Inflammatory macrophage treated with lipopolysaccharide for 4 hours (primary cell): ENCODE results near the gene PCDHGA9.
"Not testable (repeated sequence)": the region's sequence is repeated elsewhere in the genome, so short reads cannot be mapped to it uniquely, and the experiment has no call there.

ENCODE experiments used
- DNase-seq: peaks from one replicate; pipeline ENCODE4 v3.0.0-alpha.2; 2020

PCDHGA9 gene

GRCh38 chr5:141402553-141403243 is at the start of gene PCDHGA9:
PCDHGA9 (plus strand) TSS chr5:141402778; CDS start chr5:141402953, 175 bp downstream.
- peak; percentile 39 for DNase-seq

DNA sequence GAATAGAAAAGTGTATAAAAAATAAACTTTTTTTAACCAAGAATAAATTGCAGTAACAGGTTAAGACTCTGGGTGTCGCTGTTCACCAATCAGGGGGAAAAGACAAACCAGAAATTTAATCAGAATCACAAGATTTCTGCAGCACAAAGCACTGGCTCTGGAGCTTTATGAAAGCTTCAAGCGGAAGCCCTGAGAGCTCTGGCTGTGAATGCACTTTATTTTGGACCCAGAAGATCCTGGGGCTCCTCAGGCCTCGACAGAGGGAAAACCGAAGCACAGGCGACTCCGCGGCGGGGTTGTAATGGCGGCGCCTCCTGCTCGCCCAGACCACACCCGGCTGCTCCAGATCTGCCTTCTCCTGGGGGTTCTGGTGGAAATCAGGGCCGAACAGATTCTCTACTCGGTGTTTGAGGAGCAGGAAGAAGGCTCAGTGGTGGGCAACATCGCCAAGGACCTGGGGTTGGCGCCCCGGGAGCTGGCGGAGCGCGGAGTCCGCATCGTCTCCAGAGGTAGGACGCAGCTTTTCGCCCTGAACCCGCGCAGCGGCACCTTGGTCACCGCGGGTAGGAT is 47.6 kb upstream of the PCDHGA9 start, which contains the start of gene PCDHGA4:
PCDHGA4 (plus strand) TSS at position 122 of the 570 bp plus-strand sequence; CDS start at position 209, 87 bp downstream.
- no peak for DNase-seq

DNA sequence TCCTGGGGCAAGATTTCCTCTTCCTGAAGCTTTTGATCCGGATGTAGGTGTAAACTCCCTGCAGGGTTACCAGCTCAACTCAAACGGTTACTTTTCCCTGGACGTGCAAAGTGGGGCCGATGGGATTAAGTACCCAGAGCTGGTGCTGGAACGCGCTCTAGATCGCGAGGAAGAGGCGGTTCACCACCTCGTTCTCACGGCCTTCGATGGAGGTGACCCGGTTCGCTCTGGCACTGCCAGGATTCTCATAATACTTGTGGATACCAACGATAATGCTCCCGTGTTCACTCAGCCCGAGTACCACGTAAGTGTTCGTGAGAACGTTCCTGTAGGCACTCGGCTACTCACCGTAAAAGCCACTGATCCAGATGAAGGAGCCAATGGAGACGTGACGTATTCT is 46.9 kb upstream of the PCDHGA9 start:
- DNase-seq = no peak

GRCh38 chr5:141356133-141356532 is 46.4 kb upstream of the PCDHGA9 start:
- DNase-seq = no peak

- DNase-seq = no peak
Measured at GRCh38 chr5:141356950-141357349, 45.6 kb upstream of the PCDHGA9 start.

DNA sequence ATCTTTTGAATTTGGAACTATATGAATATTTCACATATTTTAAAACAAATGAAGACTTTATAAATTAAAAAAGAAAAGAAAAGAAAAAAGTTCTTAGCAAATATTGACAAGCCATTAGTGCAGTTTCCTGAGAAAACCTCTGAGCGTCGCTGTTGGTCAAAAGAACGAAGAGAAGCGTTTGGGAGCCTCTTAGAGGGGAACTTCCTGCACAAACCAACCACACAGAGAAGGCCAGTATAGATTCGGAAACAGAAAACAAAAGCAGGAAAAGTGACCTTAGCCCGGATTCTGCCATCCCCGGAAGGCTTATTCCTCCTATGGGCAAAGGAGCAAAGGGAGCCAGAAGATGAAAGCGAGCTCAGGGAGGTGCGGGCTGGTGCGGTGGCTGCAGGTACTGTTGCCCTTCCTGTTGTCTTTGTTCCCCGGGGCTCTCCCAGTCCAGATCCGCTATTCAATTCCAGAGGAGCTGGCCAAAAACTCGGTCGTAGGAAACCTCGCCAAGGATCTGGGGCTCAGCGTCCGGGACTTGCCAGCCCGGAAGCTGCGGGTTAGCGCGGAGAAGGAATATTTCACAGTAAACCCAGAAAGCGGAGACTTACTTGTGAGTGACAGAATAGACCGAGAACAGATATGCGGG is 42.7 kb upstream of the PCDHGA9 start, which contains the start of gene PCDHGB2:
PCDHGB2 (plus strand) TSS at position 205 of the 637 bp plus-strand sequence; CDS start at position 347, 142 bp downstream.
- peak; percentile 15 for DNase-seq

GRCh38 chr5:141360685-141361084 is 41.9 kb upstream of the PCDHGA9 start:
- no peak for DNase-seq

- no peak for DNase-seq
Measured at GRCh38 chr5:141362719-141363118, 39.9 kb upstream of the PCDHGA9 start.

DNA sequence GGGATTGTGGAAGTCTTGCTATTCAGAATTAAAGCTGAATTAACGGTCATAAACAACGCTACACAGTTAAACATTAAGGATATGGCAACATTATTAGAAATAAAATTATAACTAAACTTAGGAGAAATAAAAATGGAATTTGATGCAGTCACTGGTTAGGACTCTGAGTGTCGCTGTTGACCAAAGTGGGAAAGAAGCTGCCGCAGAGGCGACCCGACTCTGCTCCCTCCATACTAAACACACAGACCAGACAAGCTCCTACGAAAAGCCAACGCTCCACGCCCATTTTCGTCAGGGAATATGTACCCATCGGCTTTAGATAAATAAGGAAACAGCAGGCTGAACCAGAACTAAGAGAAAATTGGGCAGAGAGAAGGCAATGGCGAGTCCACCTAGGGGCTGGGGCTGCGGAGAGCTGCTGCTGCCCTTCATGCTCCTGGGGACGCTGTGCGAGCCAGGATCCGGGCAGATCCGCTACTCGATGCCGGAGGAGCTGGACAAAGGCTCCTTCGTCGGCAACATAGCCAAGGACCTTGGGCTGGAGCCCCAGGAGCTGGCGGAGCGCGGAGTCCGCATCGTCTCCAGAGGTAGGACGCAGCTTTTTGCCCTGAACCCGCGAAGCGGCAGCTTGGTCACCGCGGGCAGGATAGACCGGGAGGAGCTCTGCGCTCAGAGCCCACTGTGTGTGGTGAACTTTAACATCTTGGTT is 38.5 kb upstream of the PCDHGA9 start, which contains the start of gene PCDHGA5:
PCDHGA5 (plus strand) TSS at position 211 of the 709 bp plus-strand sequence; CDS start at position 380, 169 bp downstream.
- no peak for DNase-seq

GRCh38 chr5:141366016-141366896 is 36.3 kb upstream of the PCDHGA9 start:
- DNase-seq = no peak

- DNase-seq = no peak
Measured at GRCh38 chr5:141369994-141370848, 32.4 kb upstream of the PCDHGA9 start, which contains the start of gene PCDHGB3. PCDHGB3 (plus strand) TSS chr5:141370242; CDS start chr5:141370395, 153 bp downstream.

GRCh38 chr5:141371572-141372475 is 30.8 kb upstream of the PCDHGA9 start:
- no peak for DNase-seq

GRCh38 chr5:141373673-141374317 is 28.8 kb upstream of the PCDHGA9 start, which contains the start of gene PCDHGA6:
PCDHGA6 (plus strand) TSS chr5:141373891; CDS start chr5:141374084, 193 bp downstream.
- no peak for DNase-seq

- no peak for DNase-seq
Measured at GRCh38 chr5:141374627-141375026, 28.0 kb upstream of the PCDHGA9 start.

GRCh38 chr5:141375444-141376155 is 27.0 kb upstream of the PCDHGA9 start:
- not testable (repeated sequence) for DNase-seq

DNA sequence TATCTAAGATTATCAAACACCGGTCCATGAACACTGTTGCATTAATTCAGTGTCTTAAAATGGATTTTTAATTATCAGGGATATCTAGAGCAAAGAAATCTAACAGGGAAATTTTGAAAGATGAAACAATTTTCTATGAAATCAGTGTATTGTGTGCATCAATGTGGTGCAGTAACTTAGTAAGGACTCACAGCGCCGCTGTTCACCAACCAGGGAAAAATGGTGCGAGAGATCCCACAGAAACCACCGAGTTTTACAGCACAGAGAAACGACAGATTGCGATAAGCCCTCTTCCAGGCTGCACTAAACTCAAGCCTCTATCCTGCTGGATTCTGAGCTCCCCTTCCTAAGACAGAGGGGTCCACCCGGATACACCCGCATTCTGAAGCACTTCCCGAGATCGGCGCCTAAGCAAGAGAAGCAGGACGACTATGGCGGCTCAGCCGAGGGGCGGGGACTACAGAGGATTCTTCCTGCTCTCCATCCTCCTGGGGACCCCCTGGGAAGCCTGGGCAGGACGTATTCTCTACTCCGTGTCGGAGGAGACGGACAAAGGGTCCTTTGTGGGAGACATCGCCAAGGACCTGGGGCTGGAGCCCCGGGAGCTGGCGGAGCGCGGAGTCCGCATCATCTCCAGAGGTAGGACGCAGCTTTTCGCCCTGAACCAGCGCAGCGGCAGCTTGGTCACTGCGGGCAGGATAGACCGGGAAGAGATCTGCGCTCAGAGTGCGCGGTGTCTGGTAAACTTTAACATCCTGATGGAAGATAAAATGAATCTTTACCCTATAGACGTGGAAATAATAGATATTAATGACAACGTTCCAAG is 19.9 kb upstream of the PCDHGA9 start, which contains the start of gene PCDHGA7:
PCDHGA7 (plus strand) TSS at position 274 of the 826 bp plus-strand sequence; CDS start at position 432, 158 bp downstream.
- DNase-seq = no peak

GRCh38 chr5:141383345-141383744 is 19.2 kb upstream of the PCDHGA9 start:
- no peak for DNase-seq
